ENCODE data around the gene PLA2G4A.

The PLA2G4A gene

GRCh38 chr1:186831168-186831567 lies 2.4 kb downstream of the PLA2G4A start:
- DNase-seq (ENCODE audit: low read depth, low spot score) = no peak

- DNase-seq (ENCODE audit: low read depth, low spot score) = no peak
Measured at GRCh38 chr1:186834399-186834958, 5.7 kb downstream of the PLA2G4A start.

- no peak for DNase-seq (ENCODE audit: low read depth, low spot score)
Measured at GRCh38 chr1:186835448-186835847, 6.7 kb downstream of the PLA2G4A start.

GRCh38 chr1:186837806-186838205 lies 9.1 kb downstream of the PLA2G4A start:
- no peak for DNase-seq (ENCODE audit: low read depth, low spot score)

- DNase-seq (ENCODE audit: low read depth, low spot score) = no peak
Measured at GRCh38 chr1:186838380-186839040, 9.8 kb downstream of the PLA2G4A start.

GRCh38 chr1:186839041-186839400 lies 10.3 kb downstream of the PLA2G4A start:
- DNase-seq (ENCODE audit: low read depth, low spot score) = no peak

- no peak for DNase-seq (ENCODE audit: low read depth, low spot score)
Measured at GRCh38 chr1:186841599-186841998, 12.8 kb downstream of the PLA2G4A start.

GRCh38 chr1:186842547-186842946 lies 13.8 kb downstream of the PLA2G4A start:
- DNase-seq (ENCODE audit: low read depth, low spot score) = no peak

- no peak for DNase-seq (ENCODE audit: low read depth, low spot score)
Measured at GRCh38 chr1:186843226-186843625, 14.5 kb downstream of the PLA2G4A start.

GRCh38 chr1:186843931-186844330 lies 15.2 kb downstream of the PLA2G4A start:
- no peak for DNase-seq (ENCODE audit: low read depth, low spot score)

- no peak for DNase-seq (ENCODE audit: low read depth, low spot score)
Measured at GRCh38 chr1:186845576-186846210, 16.9 kb downstream of the PLA2G4A start.

- no peak for DNase-seq (ENCODE audit: low read depth, low spot score)
Measured at GRCh38 chr1:186848509-186849130, 19.9 kb downstream of the PLA2G4A start.

- no peak for DNase-seq (ENCODE audit: low read depth, low spot score)
Measured at GRCh38 chr1:186849271-186849671, 20.5 kb downstream of the PLA2G4A start.

- DNase-seq (ENCODE audit: low read depth, low spot score) = no peak
Measured at GRCh38 chr1:186849826-186850225, 21.1 kb downstream of the PLA2G4A start.

- no peak for DNase-seq (ENCODE audit: low read depth, low spot score)
Measured at GRCh38 chr1:186854102-186854501, 25.4 kb downstream of the PLA2G4A start.

- no peak for DNase-seq (ENCODE audit: low read depth, low spot score)
Measured at GRCh38 chr1:186858923-186859322, 30.2 kb downstream of the PLA2G4A start.

GRCh38 chr1:186859995-186860394 lies 31.2 kb downstream of the PLA2G4A start:
- no peak for DNase-seq (ENCODE audit: low read depth, low spot score)

- no peak for DNase-seq (ENCODE audit: low read depth, low spot score)
Measured at GRCh38 chr1:186864296-186864695, 35.5 kb downstream of the PLA2G4A start.

GRCh38 chr1:186865253-186865652 lies 36.5 kb downstream of the PLA2G4A start:
- DNase-seq (ENCODE audit: low read depth, low spot score) = no peak

- DNase-seq (ENCODE audit: low read depth, low spot score) = no peak
Measured at GRCh38 chr1:186865857-186866256, 37.1 kb downstream of the PLA2G4A start.

GRCh38 chr1:186869526-186870228 lies 40.9 kb downstream of the PLA2G4A start:
- no peak for DNase-seq (ENCODE audit: low read depth, low spot score)

- no peak for DNase-seq (ENCODE audit: low read depth, low spot score)
Measured at GRCh38 chr1:186871784-186872183, 43.0 kb downstream of the PLA2G4A start.

Measured in activated CD4-positive, CD25-positive, alpha-beta regulatory T cell treated with anti-CD3 and anti-CD28 coated beads, Interleukin-2, amount 50 U/mL, for 16 hours (primary cell).